ENCODE results near the gene CENPT.

Gene CENPT, protein sequence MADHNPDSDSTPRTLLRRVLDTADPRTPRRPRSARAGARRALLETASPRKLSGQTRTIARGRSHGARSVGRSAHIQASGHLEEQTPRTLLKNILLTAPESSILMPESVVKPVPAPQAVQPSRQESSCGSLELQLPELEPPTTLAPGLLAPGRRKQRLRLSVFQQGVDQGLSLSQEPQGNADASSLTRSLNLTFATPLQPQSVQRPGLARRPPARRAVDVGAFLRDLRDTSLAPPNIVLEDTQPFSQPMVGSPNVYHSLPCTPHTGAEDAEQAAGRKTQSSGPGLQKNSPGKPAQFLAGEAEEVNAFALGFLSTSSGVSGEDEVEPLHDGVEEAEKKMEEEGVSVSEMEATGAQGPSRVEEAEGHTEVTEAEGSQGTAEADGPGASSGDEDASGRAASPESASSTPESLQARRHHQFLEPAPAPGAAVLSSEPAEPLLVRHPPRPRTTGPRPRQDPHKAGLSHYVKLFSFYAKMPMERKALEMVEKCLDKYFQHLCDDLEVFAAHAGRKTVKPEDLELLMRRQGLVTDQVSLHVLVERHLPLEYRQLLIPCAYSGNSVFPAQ

DNA sequence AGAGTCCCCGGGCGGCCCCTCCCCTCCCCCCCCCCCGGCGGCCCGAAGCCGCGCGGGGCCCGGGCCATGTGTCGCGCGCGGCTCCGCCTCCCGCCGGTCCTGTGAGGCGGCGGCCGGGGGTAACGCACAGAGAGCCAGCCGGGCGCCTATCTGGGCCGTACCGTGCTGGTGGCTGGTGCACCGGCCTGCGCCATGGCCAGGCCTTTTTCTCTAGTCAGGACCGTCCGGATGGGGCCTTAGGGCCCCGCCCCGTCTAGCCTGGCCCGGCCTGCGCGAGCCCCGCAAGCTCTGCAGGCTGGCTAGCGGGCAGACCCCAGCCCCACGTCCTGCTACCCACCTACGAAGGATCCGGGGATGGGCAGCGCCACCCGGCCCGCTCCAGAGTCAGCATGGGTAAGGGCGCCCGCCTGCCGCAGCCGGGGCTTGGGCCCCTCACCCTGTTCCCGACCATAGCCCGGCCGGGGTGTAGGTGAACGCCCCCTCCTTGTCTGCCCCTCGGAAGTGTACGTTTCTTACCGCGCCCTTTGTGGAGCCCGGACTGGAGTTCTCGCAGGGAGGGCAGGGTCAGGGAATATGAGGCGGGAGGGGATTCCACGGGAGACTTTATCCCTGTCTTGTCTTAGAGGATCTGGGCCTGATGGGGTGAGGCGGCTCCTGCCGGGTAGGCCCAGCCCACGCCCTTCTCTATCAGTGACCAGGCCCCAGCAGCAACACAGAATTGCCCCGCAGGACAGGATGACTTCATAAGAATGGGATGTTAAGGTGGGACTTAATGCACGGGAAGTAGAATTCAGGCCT lies at the start of gene CENPT:
Gene CENPT (minus strand): TSS at position 630 of the 798 bp plus-strand sequence. CDS start 13,834 bp downstream, outside the sequence.
- Histone ChIP-seq H3K36me3 (ENCODE audit: low read depth) (peaks cover 32% of the 10 kb centered on the region), H3K27me3 (ENCODE audit: insufficient read depth, poor library complexity, severe bottlenecking) (no peaks in the 10 kb centered on the region), H3K27ac (ENCODE audit: poor library complexity, severe bottlenecking) (peak within 1 kb of the TSS; percentile 85), H3K4me3 (ENCODE audit: severe bottlenecking) (peak within 1 kb of the TSS; percentile 97), H3K9me3 (ENCODE audit: severe bottlenecking) (no peaks in the 10 kb centered on the region), H3K4me1 (ENCODE audit: insufficient read depth, poor library complexity, severe bottlenecking) (peaks cover 18% of the 10 kb centered on the region)
- ATAC-seq (ENCODE audit: low read depth) (peak; percentile 51), DNase-seq (ENCODE audit: low spot score) (no peak)
- no peak for TF ChIP-seq CTCF (IDR thresholded peaks at IDR 0.05; ENCODE audit: poor library complexity, severe bottlenecking)

- ATAC-seq (ENCODE audit: low read depth), result no peak
Measured at GRCh38 chr16:67897231-67897630, 49.7 kb upstream of the CENPT start.

GRCh38 chr16:67893743-67894399 lies 46.4 kb upstream of the CENPT start:
- no peaks in the 10 kb centered on the region for H3K27me3 ChIP-seq (ENCODE audit: insufficient read depth, poor library complexity, severe bottlenecking)
- peak overlapping the region; percentile 96 for H3K4me3 ChIP-seq (ENCODE audit: severe bottlenecking)
- peaks cover 12% of the 10 kb centered on the region for H3K4me1 ChIP-seq (ENCODE audit: insufficient read depth, poor library complexity, severe bottlenecking)
- ATAC-seq (ENCODE audit: low read depth) (peak; percentile 13; the same call in 2 of the 3 replicates), DNase-seq (ENCODE audit: low spot score) (no peak)
- no peak for TF ChIP-seq CTCF (IDR thresholded peaks at IDR 0.05; ENCODE audit: poor library complexity, severe bottlenecking)
- H3K27ac ChIP-seq (ENCODE audit: poor library complexity, severe bottlenecking), result peak overlapping the region; percentile 42
- H3K9me3 ChIP-seq (ENCODE audit: severe bottlenecking), result no peaks in the 10 kb centered on the region
- no peaks in the 10 kb centered on the region for H3K36me3 ChIP-seq (ENCODE audit: low read depth)

More at GRCh38 chr16:67897231-67897630, 49.7 kb upstream of the CENPT start:
- Histone ChIP-seq H3K4me3 (ENCODE audit: severe bottlenecking) (no peak overlapping the region), H3K36me3 (ENCODE audit: low read depth) (no peaks in the 10 kb centered on the region; the same call in 1 of the 2 replicates), H3K4me1 (ENCODE audit: insufficient read depth, poor library complexity, severe bottlenecking) (peaks cover 10% of the 10 kb centered on the region), H3K27ac (ENCODE audit: poor library complexity, severe bottlenecking) (no peak overlapping the region), H3K27me3 (ENCODE audit: insufficient read depth, poor library complexity, severe bottlenecking) (no peaks in the 10 kb centered on the region), H3K9me3 (ENCODE audit: severe bottlenecking) (peaks cover 4% of the 10 kb centered on the region)
- no peak for TF ChIP-seq CTCF (IDR thresholded peaks at IDR 0.05; ENCODE audit: poor library complexity, severe bottlenecking)
- DNase-seq (ENCODE audit: low spot score), result no peak

GRCh38 chr16:67892899-67893742 lies 45.6 kb upstream of the CENPT start, which contains the start of gene PSKH1:
Gene PSKH1, plus strand, starts transcription at chr16:67893254. Its CDS starts 15,496 bp downstream, at chr16:67908750.
- Histone ChIP-seq H3K36me3 (ENCODE audit: low read depth) (no peaks in the 10 kb centered on the region), H3K27me3 (ENCODE audit: insufficient read depth, poor library complexity, severe bottlenecking) (no peaks in the 10 kb centered on the region), H3K9me3 (ENCODE audit: severe bottlenecking) (no peaks in the 10 kb centered on the region), H3K4me1 (ENCODE audit: insufficient read depth, poor library complexity, severe bottlenecking) (peaks cover 12% of the 10 kb centered on the region), H3K27ac (ENCODE audit: poor library complexity, severe bottlenecking) (peak within 1 kb of the TSS; percentile 42), H3K4me3 (ENCODE audit: severe bottlenecking) (peak within 1 kb of the TSS; percentile 96)
- peak; percentile 95 for ATAC-seq (ENCODE audit: low read depth)
- no peak for TF ChIP-seq CTCF (IDR thresholded peaks at IDR 0.05; ENCODE audit: poor library complexity, severe bottlenecking)
- DNase-seq (ENCODE audit: low spot score), result peak; percentile 97

Measured in RWPE2 (cell line).